HUES6 (cell line): ENCODE data around the gene SARM1.

ENCODE experiments used
- H3K27ac ChIP-seq: 2 replicates; pipeline ENCODE4 v1.7.0; 2013; ENCODE audit warnings: low read depth, mild to moderate bottlenecking, low read length, inconsistent platforms
- H3K27me3 ChIP-seq: 2 replicates; pipeline ENCODE4 v1.6.1; 2013; ENCODE audit warnings: low read length; ENCODE audit not compliant: control insufficient read depth, insufficient read depth
- H3K36me3 ChIP-seq: 2 replicates; pipeline ENCODE4 v1.6.1; 2013; ENCODE audit warnings: low read length; ENCODE audit not compliant: control insufficient read depth, insufficient read depth
- H3K4me1 ChIP-seq: 2 replicates; pipeline ENCODE4 v1.6.1; 2013; ENCODE audit warnings: low read length; ENCODE audit not compliant: control insufficient read depth, insufficient read depth
- H3K4me3 ChIP-seq: 2 replicates; pipeline ENCODE4 v1.5.1; 2013; ENCODE audit warnings: low read depth, low read length
- H3K9ac ChIP-seq: one replicate; pipeline ENCODE4 v1.6.1; 2013; ENCODE audit warnings: mild to moderate bottlenecking, low read length
- H3K9me3 ChIP-seq: 2 replicates; pipeline ENCODE4 v1.6.1; 2013; ENCODE audit warnings: low read depth, low read length; ENCODE audit not compliant: control insufficient read depth, insufficient read depth

SARM1 gene

GRCh38 chr17:28371245-28372202 lies at the start of gene SARM1:
Gene SARM1 (plus strand): TSS chr17:28371694. CDS start chr17:28372033, 339 bp downstream.
- no peak within 1 kb of the TSS; the same call in 1 of the 2 replicates for H3K27ac ChIP-seq
- H3K36me3 ChIP-seq = no peaks in the 10 kb centered on the region
- H3K4me1 ChIP-seq = peaks cover 14% of the 10 kb centered on the region
- H3K9ac ChIP-seq = peak within 1 kb of the TSS; percentile 67
- H3K9me3 ChIP-seq = no peaks in the 10 kb centered on the region
- H3K4me3 ChIP-seq = peak within 1 kb of the TSS; percentile 74
- peaks cover 35% of the 10 kb centered on the region for H3K27me3 ChIP-seq

DNA sequence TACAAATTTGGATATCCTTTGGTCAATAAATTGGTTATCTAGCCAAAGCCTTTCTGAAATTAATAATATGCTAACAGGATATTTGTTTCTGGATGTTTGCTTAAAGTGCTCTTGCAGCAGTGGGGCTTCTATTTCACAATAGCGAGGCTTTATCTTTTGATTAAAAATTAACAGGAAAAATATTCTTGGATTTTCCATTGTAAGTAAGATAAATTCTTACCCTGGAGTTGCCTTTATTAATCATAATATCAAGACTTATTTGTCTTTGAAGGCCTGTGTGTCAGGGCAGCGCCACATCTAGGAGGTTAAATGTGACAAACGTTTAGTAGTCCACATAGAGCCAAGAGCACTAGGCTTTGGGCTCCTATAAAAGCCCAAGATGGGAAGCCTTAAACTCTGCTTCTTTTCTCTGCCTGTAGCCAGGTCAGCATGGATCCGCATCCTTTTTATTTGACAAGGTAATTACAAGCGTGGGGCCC lies 47.2 kb upstream of the SARM1 start:
- Histone ChIP-seq H3K9ac (no peak overlapping the region), H3K4me3 (no peak overlapping the region), H3K36me3 (peaks cover 53% of the 10 kb centered on the region), H3K4me1 (peaks cover 15% of the 10 kb centered on the region; the same call in 1 of the 2 replicates), H3K27me3 (no peaks in the 10 kb centered on the region), H3K27ac (no peak overlapping the region), H3K9me3 (no peaks in the 10 kb centered on the region)

- Histone ChIP-seq H3K36me3 (peaks cover 56% of the 10 kb centered on the region), H3K4me3 (no peak overlapping the region), H3K27me3 (no peaks in the 10 kb centered on the region), H3K9ac (no peak overlapping the region), H3K9me3 (no peaks in the 10 kb centered on the region), H3K27ac (no peak overlapping the region), H3K4me1 (peaks cover 15% of the 10 kb centered on the region; the same call in 1 of the 2 replicates)
Measured at GRCh38 chr17:28324781-28325180, 46.7 kb upstream of the SARM1 start.

GRCh38 chr17:28325211-28325610 lies 46.3 kb upstream of the SARM1 start:
- no peaks in the 10 kb centered on the region for H3K27me3 ChIP-seq
- no peak overlapping the region for H3K9ac ChIP-seq
- no peaks in the 10 kb centered on the region for H3K9me3 ChIP-seq
- H3K36me3 ChIP-seq = peaks cover 56% of the 10 kb centered on the region
- no peak overlapping the region for H3K27ac ChIP-seq
- no peak overlapping the region for H3K4me3 ChIP-seq
- peaks cover 12% of the 10 kb centered on the region; the same call in 1 of the 2 replicates for H3K4me1 ChIP-seq

- Histone ChIP-seq H3K27me3 (no peaks in the 10 kb centered on the region), H3K4me3 (no peak overlapping the region), H3K4me1 (peaks cover 4% of the 10 kb centered on the region; the same call in 1 of the 2 replicates), H3K9ac (no peak overlapping the region), H3K36me3 (peaks cover 58% of the 10 kb centered on the region), H3K27ac (no peak overlapping the region), H3K9me3 (no peaks in the 10 kb centered on the region)
Measured at GRCh38 chr17:28326114-28326513, 45.4 kb upstream of the SARM1 start.

DNA sequence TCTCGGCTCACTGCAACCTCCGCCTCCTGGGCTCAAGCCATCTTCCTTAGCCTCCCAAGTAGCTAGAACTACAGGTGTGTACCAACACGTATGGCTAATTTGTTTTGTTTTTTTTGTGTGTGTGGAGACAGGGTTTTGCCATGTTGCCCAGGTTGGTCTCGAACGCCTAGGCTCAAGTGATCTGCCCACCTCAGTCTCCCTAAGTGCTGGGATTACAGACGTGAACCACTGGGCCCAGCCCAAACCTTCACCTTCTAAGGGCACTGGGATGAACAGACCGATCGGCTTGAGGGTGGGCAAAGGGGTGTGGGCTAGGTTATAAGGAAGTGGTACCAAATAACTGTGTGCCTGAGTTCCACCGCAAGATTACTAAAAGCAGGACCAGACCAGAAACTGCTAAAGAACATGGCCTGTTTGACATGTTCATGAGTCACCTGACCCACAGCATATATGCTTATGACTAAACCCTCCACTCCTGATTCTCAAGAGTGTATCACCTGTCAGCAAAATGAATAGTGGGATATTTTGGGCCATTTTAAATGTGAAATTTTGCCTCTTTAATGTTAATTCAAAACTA lies 44.4 kb upstream of the SARM1 start:
- H3K9ac ChIP-seq = no peak overlapping the region

DNA sequence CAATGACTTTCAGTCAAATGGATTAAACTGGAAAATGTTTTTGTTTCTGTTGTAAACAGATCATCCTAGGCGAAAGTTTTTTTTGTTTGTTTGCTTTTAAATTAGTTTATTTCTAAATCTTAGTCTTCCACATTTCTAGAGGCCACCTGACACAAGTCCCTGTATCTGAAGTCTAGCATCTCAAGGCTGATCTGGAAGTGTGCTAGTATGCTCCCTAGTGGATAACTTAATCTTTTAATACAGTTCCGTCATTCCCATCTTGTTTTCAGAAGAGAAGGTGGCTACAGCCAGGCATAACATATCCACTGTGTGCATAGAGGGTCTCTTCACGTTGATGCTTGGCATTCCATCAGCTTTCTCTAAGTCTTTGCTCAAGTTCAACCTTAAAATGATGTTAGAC lies 43.8 kb upstream of the SARM1 start:
- H3K4me3 ChIP-seq = no peak overlapping the region
- H3K27ac ChIP-seq = no peak overlapping the region
- no peaks in the 10 kb centered on the region for H3K27me3 ChIP-seq
- H3K4me1 ChIP-seq = peaks cover 4% of the 10 kb centered on the region; the same call in 1 of the 2 replicates
- H3K9ac ChIP-seq = no peak overlapping the region
- H3K36me3 ChIP-seq = peaks cover 64% of the 10 kb centered on the region
- H3K9me3 ChIP-seq = no peaks in the 10 kb centered on the region

More for the DNA sequence above, 44.4 kb upstream of the SARM1 start:
- Histone ChIP-seq H3K27ac (no peak overlapping the region), H3K27me3 (no peaks in the 10 kb centered on the region), H3K9me3 (no peaks in the 10 kb centered on the region), H3K36me3 (peaks cover 64% of the 10 kb centered on the region), H3K4me1 (peaks cover 4% of the 10 kb centered on the region; the same call in 1 of the 2 replicates), H3K4me3 (no peak overlapping the region)

- H3K4me1 ChIP-seq = no peaks in the 10 kb centered on the region
- no peaks in the 10 kb centered on the region for H3K27me3 ChIP-seq
- H3K27ac ChIP-seq = no peak overlapping the region
- peaks cover 62% of the 10 kb centered on the region for H3K36me3 ChIP-seq
- H3K9ac ChIP-seq = no peak overlapping the region
- H3K4me3 ChIP-seq = no peak overlapping the region
- no peaks in the 10 kb centered on the region for H3K9me3 ChIP-seq
Measured at GRCh38 chr17:28328325-28328724, 43.2 kb upstream of the SARM1 start.

GRCh38 chr17:28330671-28331070 lies 40.8 kb upstream of the SARM1 start:
- Histone ChIP-seq H3K27ac (no peak overlapping the region), H3K27me3 (no peaks in the 10 kb centered on the region), H3K9ac (no peak overlapping the region), H3K9me3 (no peaks in the 10 kb centered on the region), H3K36me3 (peaks cover 54% of the 10 kb centered on the region), H3K4me3 (no peak overlapping the region), H3K4me1 (peaks cover 7% of the 10 kb centered on the region)

DNA sequence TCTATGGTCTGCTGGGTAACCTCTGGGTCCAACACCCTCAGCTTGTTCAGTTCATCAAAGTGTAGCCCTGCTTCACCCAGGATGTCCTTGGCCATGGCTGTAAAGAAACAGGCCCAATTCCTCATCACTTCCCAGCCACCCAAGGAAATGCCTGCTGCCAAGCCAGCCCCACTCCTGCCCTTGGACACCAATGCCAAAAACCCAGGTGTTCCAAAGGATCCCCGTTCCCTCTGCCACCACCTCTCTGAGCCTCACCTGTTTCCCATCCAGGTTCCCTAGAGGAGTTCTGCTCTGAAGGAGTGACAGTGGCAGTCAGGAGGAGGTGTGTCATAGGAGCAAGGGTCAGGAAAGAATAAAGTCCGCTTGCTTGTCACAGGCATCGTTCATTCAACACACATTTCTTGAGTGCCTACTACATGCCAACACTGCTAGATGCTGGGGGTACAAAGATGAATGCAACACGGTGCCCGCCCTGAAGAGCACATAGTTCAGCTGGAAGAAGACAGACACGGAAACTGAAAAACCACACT lies 39.5 kb upstream of the SARM1 start:
- Histone ChIP-seq H3K9ac (no peak overlapping the region), H3K4me1 (peaks cover 11% of the 10 kb centered on the region), H3K27ac (no peak overlapping the region), H3K36me3 (peaks cover 41% of the 10 kb centered on the region), H3K4me3 (no peak overlapping the region), H3K9me3 (no peaks in the 10 kb centered on the region), H3K27me3 (no peaks in the 10 kb centered on the region)
